A172 (cell line): Measurements from ENCODE around the gene HHIP. TPM values are rescaled to one million over a fixed set of nuclear protein-coding genes. Genes with fewer than 3 reads are reported as not detected.

Experiments used
- DNase-seq: peaks from one replicate; pipeline ENCODE4 v3.0.0-alpha.2; 2015; ENCODE audit warnings: low spot score
- total RNA-seq: library from RNA; depleted of rRNA; stranded (reverse); fragments of >200 nt; shearing (Covaris generic); gene quantifications from 2 replicates; pipeline ENCODE4 v1.2.3, GENCODE V29; 2014; rRNA removed

HHIP gene, protein sequence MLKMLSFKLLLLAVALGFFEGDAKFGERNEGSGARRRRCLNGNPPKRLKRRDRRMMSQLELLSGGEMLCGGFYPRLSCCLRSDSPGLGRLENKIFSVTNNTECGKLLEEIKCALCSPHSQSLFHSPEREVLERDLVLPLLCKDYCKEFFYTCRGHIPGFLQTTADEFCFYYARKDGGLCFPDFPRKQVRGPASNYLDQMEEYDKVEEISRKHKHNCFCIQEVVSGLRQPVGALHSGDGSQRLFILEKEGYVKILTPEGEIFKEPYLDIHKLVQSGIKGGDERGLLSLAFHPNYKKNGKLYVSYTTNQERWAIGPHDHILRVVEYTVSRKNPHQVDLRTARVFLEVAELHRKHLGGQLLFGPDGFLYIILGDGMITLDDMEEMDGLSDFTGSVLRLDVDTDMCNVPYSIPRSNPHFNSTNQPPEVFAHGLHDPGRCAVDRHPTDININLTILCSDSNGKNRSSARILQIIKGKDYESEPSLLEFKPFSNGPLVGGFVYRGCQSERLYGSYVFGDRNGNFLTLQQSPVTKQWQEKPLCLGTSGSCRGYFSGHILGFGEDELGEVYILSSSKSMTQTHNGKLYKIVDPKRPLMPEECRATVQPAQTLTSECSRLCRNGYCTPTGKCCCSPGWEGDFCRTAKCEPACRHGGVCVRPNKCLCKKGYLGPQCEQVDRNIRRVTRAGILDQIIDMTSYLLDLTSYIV
- 0.19 and 0.47 TPM in 2 replicates for total RNA-seq

- peak; percentile 32 for DNase-seq
These were observed at the start of gene HHIP for GRCh38 chr4:144645631-144646522. Gene HHIP, plus strand, starts transcription at chr4:144646156. Its CDS starts 520 bp downstream, at chr4:144646676.

GRCh38 chr4:144597171-144597570 lies 48.8 kb upstream of the HHIP start:
- no peak for DNase-seq

- no peak for DNase-seq
These were observed 46.3 kb upstream of the HHIP start for GRCh38 chr4:144599621-144600020.

GRCh38 chr4:144611850-144612249 lies 34.1 kb upstream of the HHIP start:
- DNase-seq, result peak; percentile 8

DNA sequence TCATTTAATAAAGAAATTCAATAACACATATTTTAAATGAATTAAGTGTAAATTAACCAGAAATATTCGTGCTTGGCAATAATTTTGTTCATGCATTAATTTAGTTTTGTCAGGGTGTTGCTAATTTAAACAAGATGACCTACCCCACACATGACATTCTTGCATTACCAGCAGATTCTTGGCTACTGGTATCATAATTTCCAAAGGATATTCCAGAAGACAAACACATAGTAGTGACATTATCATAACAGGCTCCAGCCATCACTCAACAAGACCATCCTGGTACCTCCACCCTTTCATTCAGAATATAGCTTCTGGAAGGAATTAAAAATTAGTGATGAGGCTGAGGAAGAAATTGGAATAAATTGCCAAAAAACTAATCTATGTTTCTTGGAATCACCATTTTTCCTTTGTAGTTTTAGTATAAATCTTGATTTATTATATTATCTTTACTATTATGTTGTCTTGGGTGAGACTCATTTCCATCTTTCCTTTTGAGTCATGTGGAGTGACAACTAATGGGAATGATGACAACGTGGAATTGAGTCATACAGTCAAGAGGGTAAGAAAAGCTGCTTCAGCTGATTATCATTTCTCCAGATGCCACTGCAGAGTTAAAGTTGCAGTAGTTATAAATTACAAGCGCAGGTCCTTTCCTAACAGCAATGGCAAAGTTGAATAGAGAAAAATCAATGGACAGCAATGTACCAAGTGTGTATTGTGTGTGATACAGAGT lies 30.9 kb upstream of the HHIP start:
- peak; percentile 45 for DNase-seq

DNA sequence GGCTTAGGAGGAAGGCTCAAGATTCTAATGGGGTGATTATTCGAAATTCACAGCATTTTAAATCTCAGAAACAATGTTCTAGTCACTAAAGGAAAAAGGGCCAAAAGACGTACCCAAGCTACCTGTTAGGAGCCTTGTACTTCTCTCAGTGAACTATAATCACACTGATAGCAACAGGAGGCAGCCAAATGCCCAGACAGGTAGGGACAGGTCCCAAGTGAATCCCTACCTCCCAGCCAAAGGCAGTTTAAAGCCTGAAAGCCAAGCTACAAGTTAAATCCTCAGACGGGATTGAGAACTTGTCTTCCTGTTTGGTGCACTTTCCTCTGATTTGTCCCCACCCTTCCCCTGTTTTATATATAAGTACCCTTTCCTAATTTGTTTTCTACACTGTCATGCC lies 24.3 kb upstream of the HHIP start:
- DNase-seq, result no peak

DNA sequence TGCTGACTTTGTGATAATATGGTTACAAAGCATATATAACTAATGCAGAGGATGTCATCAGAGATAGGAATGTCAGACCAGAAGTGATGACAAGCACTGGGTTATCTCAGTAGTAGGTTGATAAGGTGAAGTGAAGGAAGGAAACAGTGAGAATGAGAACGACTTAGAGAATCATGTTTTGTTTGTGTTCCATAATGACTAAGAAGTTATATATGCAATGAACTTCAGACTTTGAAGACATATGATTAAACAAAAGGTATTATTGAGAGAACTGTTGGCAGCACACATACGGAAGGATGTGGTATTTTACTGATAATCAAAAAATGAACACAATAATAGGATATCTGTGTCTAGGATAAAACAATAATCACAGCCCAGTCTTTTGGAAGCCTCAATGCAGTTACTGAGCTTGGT lies 18.3 kb upstream of the HHIP start:
- DNase-seq, result peak; percentile 49

DNA sequence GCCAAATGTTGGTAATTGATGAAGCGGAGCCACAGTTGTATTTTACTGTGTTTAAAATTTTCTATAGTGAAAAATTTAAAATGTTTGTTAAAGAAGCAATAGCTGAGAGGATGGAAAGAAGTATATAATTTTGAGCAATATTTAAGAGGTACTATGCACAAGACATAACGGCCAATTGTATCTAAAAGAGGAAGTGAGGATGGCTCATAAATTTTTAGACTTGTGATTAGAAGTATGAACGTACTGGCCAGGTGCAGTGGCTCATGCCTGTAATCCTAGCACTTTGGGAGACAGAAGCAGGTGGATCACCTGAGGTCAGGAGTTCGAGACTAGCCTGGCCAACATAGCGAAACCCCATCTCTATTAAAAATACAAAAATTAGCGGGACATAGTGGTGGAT lies 12.7 kb upstream of the HHIP start:
- no peak for DNase-seq

DNA sequence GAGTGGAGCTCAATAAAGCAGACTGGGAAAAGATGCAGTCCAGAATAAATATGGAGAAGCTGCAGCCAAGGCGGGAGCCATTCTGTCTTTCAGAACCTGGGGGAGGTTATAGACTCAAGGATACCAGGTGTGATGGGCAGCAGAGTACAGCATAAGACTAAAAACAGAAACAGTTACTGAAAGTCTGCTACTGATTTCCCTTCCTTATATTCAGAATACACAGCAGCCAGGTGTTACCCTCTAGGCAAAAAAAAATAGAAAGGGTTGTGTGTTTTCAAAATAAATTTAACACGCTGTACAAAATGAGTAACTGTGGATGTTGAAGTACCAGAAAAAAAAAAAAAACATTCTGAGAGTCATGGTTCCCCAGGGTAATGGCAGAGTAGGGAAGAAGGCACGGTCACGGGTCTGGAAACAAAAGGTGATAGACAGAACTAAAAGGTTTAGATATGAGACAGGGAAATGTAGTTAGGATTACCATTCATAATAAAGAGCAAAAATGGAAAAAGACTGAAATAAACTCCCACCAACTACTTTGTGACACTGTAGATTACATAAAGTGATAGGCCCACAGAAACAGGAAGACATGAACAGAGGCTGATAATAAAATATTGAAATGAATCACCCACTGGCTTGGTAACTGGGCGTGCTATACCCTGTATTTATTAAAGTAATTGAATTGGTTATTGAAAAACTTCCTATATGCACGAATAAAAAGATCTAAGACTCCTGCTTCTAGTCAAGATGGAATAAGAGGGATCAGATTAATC lies 10.8 kb upstream of the HHIP start:
- DNase-seq, result no peak

- DNase-seq, result no peak
These were observed 1.4 kb upstream of the HHIP start for GRCh38 chr4:144644368-144645101.

DNA sequence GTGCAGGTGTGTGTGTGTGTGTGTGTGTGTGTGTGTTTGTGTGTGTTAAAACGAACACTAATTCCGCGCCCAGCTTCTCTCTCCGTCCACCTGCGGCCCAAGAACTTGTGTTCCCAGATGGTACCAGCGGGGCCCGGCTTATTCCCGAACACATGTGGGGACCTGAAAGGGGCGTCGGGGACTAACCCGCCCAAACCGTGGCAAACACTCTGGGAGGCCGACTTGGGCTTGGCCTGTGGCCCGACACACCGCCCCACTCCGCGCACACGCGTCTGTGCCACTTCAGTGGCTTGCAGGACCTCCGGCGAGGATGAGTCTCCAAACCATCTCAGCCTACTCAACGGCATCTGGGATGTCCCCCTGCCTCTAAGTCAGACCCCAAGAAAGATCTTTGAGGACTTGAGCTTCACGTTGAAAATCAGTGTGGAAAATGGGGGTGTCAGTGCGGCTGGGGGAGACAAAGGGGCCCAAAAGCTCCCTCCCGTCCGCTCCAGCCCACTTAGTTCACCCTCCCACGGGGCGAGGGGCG lies 790 bp upstream of the HHIP start:
- DNase-seq, result no peak

DNA sequence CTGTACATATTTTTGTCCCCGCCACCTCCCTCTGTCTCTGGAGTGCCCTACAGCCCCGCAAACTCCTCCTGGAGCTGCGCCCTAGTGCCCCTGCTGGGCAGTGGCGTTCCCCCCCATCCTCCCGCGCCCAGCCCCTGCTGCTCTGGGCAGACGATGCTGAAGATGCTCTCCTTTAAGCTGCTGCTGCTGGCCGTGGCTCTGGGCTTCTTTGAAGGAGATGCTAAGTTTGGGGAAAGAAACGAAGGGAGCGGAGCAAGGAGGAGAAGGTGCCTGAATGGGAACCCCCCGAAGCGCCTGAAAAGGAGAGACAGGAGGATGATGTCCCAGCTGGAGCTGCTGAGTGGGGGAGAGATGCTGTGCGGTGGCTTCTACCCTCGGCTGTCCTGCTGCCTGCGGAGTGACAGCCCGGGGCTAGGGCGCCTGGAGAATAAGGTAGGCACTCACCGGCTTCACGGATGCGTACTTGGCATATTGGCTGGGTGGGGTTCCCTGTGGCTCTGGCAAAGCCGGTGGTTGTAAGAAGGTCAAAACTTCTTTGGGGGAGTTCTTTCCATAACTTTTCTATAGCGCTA lies 653 bp downstream of the HHIP start:
- DNase-seq, result no peak

GRCh38 chr4:144647095-144647561 lies 1.2 kb downstream of the HHIP start:
- no peak for DNase-seq

DNA sequence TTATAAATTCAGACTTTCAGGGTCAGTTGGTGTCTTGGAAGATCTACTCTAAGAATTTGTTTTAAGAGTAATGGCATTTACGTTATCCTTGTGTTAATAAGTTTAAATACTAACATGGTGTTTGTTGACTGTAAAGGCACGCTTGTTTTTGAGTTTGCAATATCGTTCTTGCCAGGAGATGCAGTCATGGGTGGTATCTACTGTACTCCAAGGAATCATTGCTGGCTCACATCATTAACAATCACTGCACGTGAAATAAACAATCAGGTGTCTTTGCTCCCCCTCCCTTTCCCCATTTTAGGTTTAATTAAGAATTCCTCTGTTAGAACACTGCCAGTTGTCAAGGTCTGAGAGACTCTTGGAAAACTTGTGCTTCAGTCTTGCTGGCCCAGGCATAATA lies 1.6 kb downstream of the HHIP start:
- no peak for DNase-seq

DNA sequence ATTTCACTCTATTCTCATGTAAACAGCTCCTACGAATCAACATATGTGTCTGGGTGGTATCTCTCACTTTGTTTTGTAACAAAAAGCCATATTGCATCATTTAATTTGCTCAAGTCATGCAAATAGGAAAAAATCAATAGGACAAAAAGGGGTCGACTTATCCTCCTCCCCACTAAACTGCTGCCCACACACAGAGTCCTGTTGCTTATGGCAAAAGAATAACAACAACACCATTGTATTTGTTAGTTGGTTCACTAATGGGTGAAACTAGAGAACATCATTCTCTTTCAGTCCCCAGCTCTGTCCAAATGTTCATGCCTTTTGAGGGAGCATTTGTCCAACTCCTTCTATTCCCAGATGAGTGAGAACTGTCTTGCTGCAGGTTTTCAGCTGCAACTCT lies 2.1 kb downstream of the HHIP start:
- no peak for DNase-seq

DNA sequence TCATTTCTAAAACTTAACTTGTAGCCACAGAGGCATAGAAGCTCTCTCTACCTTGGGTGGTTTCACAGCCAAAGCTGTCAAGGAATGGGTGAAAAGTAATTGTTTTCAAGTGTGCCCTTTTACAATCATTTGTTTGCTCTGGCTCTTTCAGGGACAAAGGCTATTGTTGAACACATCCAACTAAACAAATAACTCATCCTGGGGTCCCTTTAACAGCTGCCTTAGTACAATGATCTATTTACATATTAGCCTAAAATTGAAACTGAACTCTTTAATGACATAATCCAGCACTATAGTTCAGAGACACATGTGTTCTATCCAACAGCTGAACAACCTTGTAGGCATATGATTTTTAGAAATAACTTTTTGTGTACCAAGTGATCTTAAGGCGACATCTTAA lies 3.7 kb downstream of the HHIP start:
- no peak for DNase-seq

GRCh38 chr4:144650311-144651005 lies 4.5 kb downstream of the HHIP start:
- DNase-seq, result no peak

DNA sequence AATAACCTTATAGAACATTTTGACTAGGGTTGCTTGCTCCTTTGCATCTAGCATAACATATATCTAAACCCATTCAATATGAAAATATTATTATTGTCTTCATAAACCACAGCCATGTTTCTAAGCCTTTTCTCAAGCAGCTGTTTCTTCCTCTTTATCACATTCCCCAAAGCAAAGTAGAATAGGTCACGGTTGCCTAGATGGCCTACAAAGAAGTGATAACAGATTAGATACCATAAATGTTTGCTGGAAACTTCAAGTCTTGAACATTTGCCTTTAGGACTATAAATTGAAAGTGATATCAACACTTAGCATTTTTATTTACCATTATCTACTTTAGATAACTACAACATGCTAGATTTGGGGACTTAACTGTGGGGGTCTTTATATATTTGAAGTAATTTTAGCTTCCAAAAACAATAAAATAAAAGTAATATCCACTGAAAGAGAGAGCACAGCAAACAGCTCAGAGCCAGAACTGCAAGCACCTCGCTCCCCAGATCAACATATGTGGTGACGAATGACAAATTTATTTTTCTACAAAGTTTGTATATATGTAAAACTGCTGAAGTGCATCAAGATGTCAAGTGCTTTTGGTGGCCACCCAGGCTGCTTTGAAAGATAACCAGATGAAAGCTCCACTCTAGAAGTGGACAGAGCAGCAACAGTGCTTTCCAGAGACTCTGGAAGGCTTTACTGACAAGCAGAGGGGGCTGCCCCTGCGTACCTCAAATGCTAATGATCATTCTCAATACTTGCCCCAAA lies 8.0 kb downstream of the HHIP start:
- DNase-seq, result no peak
